HFF-Myc (cell line): Measurements from ENCODE around the gene NOBOX.
"Not testable (repeated sequence)": the region's sequence is repeated elsewhere in the genome, so short reads cannot be mapped to it uniquely, and the experiment has no call there.

Experiments
- DNase-seq: peaks from one replicate; pipeline ENCODE4 v3.0.0-alpha.2; 2011; ENCODE audit warnings: low read depth; ENCODE audit errors: extremely low read depth
- H3K4me3 ChIP-seq: replicated peaks from 2 replicates; pipeline ENCODE4 v1.5.1; 2011; ENCODE audit warnings: low read depth, mild to moderate bottlenecking, control low read depth, low read length
- CTCF ChIP-seq: IDR thresholded peaks from 2 replicates; pipeline ENCODE4 v1.5.1; 2012; ENCODE audit warnings: mild to moderate bottlenecking, low read depth, low read length, control low read depth; ENCODE audit errors: missing control alignments

Gene NOBOX

GRCh38 chr7:144428431-144428830, 24.9 kb upstream of the NOBOX start:
- TF ChIP-seq CTCF, result no peak
- H3K4me3 ChIP-seq, result no peak overlapping the region
- DNase-seq, result no peak

GRCh38 chr7:144427539-144427938, 24.0 kb upstream of the NOBOX start:
- not testable (repeated sequence) for H3K4me3 ChIP-seq, DNase-seq

- not testable (repeated sequence) for H3K4me3 ChIP-seq, DNase-seq
Observed at GRCh38 chr7:144418931-144419330, 15.4 kb upstream of the NOBOX start.

- DNase-seq, result no peak
- no peak for TF ChIP-seq CTCF
Observed at GRCh38 chr7:144416341-144416740, 12.8 kb upstream of the NOBOX start.

GRCh38 chr7:144415858-144416257, 12.4 kb upstream of the NOBOX start:
- TF ChIP-seq CTCF, result no peak
- no peak for DNase-seq
- no peak overlapping the region for H3K4me3 ChIP-seq

More at GRCh38 chr7:144416341-144416740, 12.8 kb upstream of the NOBOX start:
- no peak overlapping the region for H3K4me3 ChIP-seq

- no peak overlapping the region for H3K4me3 ChIP-seq
- DNase-seq, result no peak
- TF ChIP-seq CTCF, result no peak
Observed at GRCh38 chr7:144414815-144415214, 11.3 kb upstream of the NOBOX start.

GRCh38 chr7:144410441-144410840, 6.9 kb upstream of the NOBOX start:
- H3K4me3 ChIP-seq, result no peak overlapping the region
- no peak for DNase-seq
- TF ChIP-seq CTCF, result no peak

GRCh38 chr7:144408121-144408520, 4.6 kb upstream of the NOBOX start:
- no peak overlapping the region for H3K4me3 ChIP-seq
- no peak for DNase-seq
- TF ChIP-seq CTCF, result no peak
